SK-N-SH (cell line): Measurements from ENCODE around the gene IL37. TPM values are rescaled to one million over a fixed set of nuclear protein-coding genes. Genes with fewer than 3 reads are reported as not detected.

Experiments
- CTCF ChIA-PET: fragments of 300-600, 350-600 bp; formaldehyde crosslinking; extraction: SDS; loops from one replicate; lab custom pipeline; 2021; lab: Yijun Ruan, JAX
- POLR2A ChIA-PET: fragments of 350-600 bp; sonication (Branson Sonifier 250); formaldehyde crosslinking; extraction: SDS; loops from one replicate; lab custom pipeline; 2020; ENCODE audit warnings: antibody characterized with exemption, inconsistent platforms; lab: Yijun Ruan, JAX
- DNase-seq: peaks from one replicate; pipeline ENCODE4 v3.0.0; 2012
- H2AFZ ChIP-seq: fragments of 200-600 bp; sonication (generic); 2 replicates; pipeline ENCODE4 v1.8.1; 2016; ENCODE audit warnings: antibody characterized with exemption, mild to moderate bottlenecking, low read depth
- H3F3A ChIP-seq: fragments of 200-600 bp; sonication (generic); replicated peaks from 2 replicates; pipeline ENCODE3; 2016; ENCODE audit warnings: antibody characterized with exemption, mild to moderate bottlenecking; ENCODE audit not compliant: insufficient read depth
- H3K27ac ChIP-seq, 2 experiments: fragments of 200-500 bp in 1 of 2; fragments of 200-600 bp in 1 of 2; sonication (Bioruptor generic) in 1 of 2; sonication (generic), shearing (Covaris generic) in 1 of 2; 2 replicates each; pipeline versions ENCODE4 v1.5.1 to v1.6.1; 2014 to 2016; ENCODE audit warnings: low read depth in 2 of 2, inconsistent platforms in 1 of 2, low read length in 1 of 2, mild to moderate bottlenecking in 1 of 2, mixed read lengths in 1 of 2
- H3K27me3 ChIP-seq: fragments of 200-600 bp; sonication (generic), shearing (Covaris generic); 2 replicates; pipeline ENCODE4 v1.6.1; 2016; ENCODE audit warnings: mixed run types; ENCODE audit not compliant: insufficient read depth
- H3K36me3 ChIP-seq, 2 experiments: fragments of 200-500 bp in 1 of 2; fragments of 200-600 bp in 1 of 2; sonication (Bioruptor generic) in 1 of 2; sonication (generic) in 1 of 2; replicated peaks in 1 of 2; 2 replicates each; pipeline versions ENCODE3 to v1.5.1; 2014 to 2016; ENCODE audit warnings: low read length in 1 of 2, mild to moderate bottlenecking in 1 of 2; ENCODE audit not compliant: insufficient read depth in 2 of 2, control insufficient read depth in 1 of 2
- H3K4me1 ChIP-seq, 2 experiments: fragments of 200-500 bp in 1 of 2; fragments of 200-600 bp in 1 of 2; sonication (Bioruptor generic) in 1 of 2; sonication (generic), shearing (Covaris generic) in 1 of 2; 2 replicates each; pipeline versions ENCODE4 v1.5.1 to v1.6.1; 2014 to 2016; ENCODE audit warnings: low read depth in 1 of 2, low read length in 1 of 2, mixed run types in 1 of 2; ENCODE audit not compliant: insufficient read depth in 2 of 2, control insufficient read depth in 1 of 2
- H3K4me2 ChIP-seq: fragments of 200-600 bp; sonication (generic), shearing (Covaris generic); 2 replicates; pipeline ENCODE4 v1.6.1; 2017; ENCODE audit warnings: mixed run types
- H3K4me3 ChIP-seq, 2 experiments: fragments of 200-500 bp in 1 of 2; fragments of 200-600 bp in 1 of 2; sonication (Bioruptor generic) in 1 of 2; sonication (generic), shearing (Covaris generic) in 1 of 2; 2 replicates each; pipeline versions ENCODE4 v1.5.1 to v1.8.1; 2014 to 2016; ENCODE audit warnings: low read depth in 2 of 2, inconsistent platforms in 1 of 2, low read length in 1 of 2, mild to moderate bottlenecking in 1 of 2, mixed read lengths in 1 of 2, moderate library complexity in 1 of 2
- H3K79me2 ChIP-seq: fragments of 200-600 bp; sonication (generic); 2 replicates; pipeline ENCODE4 v1.8.1; 2017; ENCODE audit warnings: mild to moderate bottlenecking; ENCODE audit not compliant: insufficient read depth
- H3K9ac ChIP-seq: fragments of 200-600 bp; sonication (generic); 2 replicates; pipeline ENCODE4 v1.6.1; 2017; ENCODE audit warnings: mixed run types
- H3K9me2 ChIP-seq: fragments of 200-600 bp; sonication (generic); 2 replicates; pipeline ENCODE4 v1.6.1; 2017; ENCODE audit warnings: mixed run types
- H3K9me3 ChIP-seq: fragments of 200-600 bp; sonication (generic); 2 replicates; pipeline ENCODE4 v1.6.1; 2017; ENCODE audit warnings: mixed run types, mild to moderate bottlenecking, moderate library complexity
- H4K20me1 ChIP-seq: fragments of 200-600 bp; sonication (generic); 2 replicates; pipeline ENCODE4 v1.6.1; 2017; ENCODE audit warnings: mild to moderate bottlenecking, mixed run types; ENCODE audit not compliant: insufficient read depth
- CHD2 ChIP-seq: fragments of 150-350 bp; IDR thresholded peaks from 2 replicates; pipeline ENCODE4 v1.6.1; 2018; ENCODE audit warnings: low read length; ENCODE audit not compliant: partially characterized antibody
- EZH2phosphoT487 ChIP-seq: fragments of 200-600 bp; sonication (generic); IDR thresholded peaks from 2 replicates; pipeline ENCODE4 v1.6.1; 2017; ENCODE audit warnings: low read depth, mixed run types, mild to moderate bottlenecking, antibody characterized with exemption, moderate library complexity, borderline replicate concordance
- FOSL2 ChIP-seq: IDR thresholded peaks from 2 replicates; pipeline ENCODE4 v1.4.0; 2012; ENCODE audit warnings: low read depth, mild to moderate bottlenecking, moderate library complexity, borderline replicate concordance
- GABPA ChIP-seq: IDR thresholded peaks from 2 replicates; pipeline ENCODE4 v1.4.0; 2012; ENCODE audit warnings: low read depth, mild to moderate bottlenecking
- GATA2 ChIP-seq: sonication (generic); formaldehyde crosslinking; IDR thresholded peaks from 2 replicates; pipeline ENCODE4 v1.5.0; 2020; ENCODE audit warnings: mild to moderate bottlenecking, missing genetic modification reagents
- MEF2A ChIP-seq: IDR thresholded peaks from 2 replicates; pipeline ENCODE4 v1.4.0; 2012; ENCODE audit warnings: low read depth, borderline replicate concordance
- MXI1 ChIP-seq: IDR thresholded peaks from 2 replicates; pipeline ENCODE4 v1.6.1; 2012; ENCODE audit warnings: mild to moderate bottlenecking, low read depth, low read length, improper control_type of control experiment
- NFIC ChIP-seq: IDR thresholded peaks from 2 replicates; pipeline ENCODE4 v1.4.0; 2012; ENCODE audit warnings: borderline replicate concordance
- POLR2AphosphoS5 ChIP-seq: IDR thresholded peaks from 2 replicates; pipeline ENCODE4 v1.6.1; 2012; ENCODE audit warnings: low read depth, low read length
- RXRA ChIP-seq: IDR thresholded peaks from 2 replicates; pipeline ENCODE4 v1.4.0; 2012; ENCODE audit warnings: low read depth, mild to moderate bottlenecking, borderline replicate concordance
- SMC3 ChIP-seq: IDR thresholded peaks from 2 replicates; pipeline ENCODE4 v1.6.1; 2012; ENCODE audit warnings: low read depth, low read length, improper control_type of control experiment
- TCF12 ChIP-seq: IDR thresholded peaks from 2 replicates; pipeline ENCODE4 v1.4.0; 2012
- WGBS: methylation state at CpG from one replicate; pipeline ENCODE4 v1.1.6; 2017; ENCODE audit warnings: low lambda C conversion rate; 5-methylcytosine and 5-hydroxymethylcytosine counted together
- polyA plus RNA-seq, 3 experiments: library from polyadenylated mRNA; depleted of rRNA; stranded (reverse); fragments of >200 nt; gene quantifications; 2 replicates each; pipeline ENCODE4 v1.2.3, GENCODE V29; 2012
- TF ChIP-seq, protein P1 (sequence below): IDR thresholded peaks from 2 replicates; pipeline ENCODE4 v1.4.0; 2012; ENCODE audit warnings: low read depth
- TF ChIP-seq, protein P2 (sequence below): fragments of 200-600 bp; sonication (generic); IDR thresholded peaks from 2 replicates; pipeline ENCODE4 v1.6.1; 2017; ENCODE audit warnings: antibody characterized with exemption, mild to moderate bottlenecking, moderate library complexity
- TF ChIP-seq, protein P3 (sequence below): fragments of 150-350 bp; IDR thresholded peaks from 2 replicates; pipeline ENCODE4 v1.6.1; 2017; ENCODE audit warnings: antibody characterized with exemption, low read length, low read depth, borderline replicate concordance
- TF ChIP-seq, protein P4 (sequence below): IDR thresholded peaks from 2 replicates; pipeline ENCODE4 v1.4.0; 2012; ENCODE audit warnings: low read depth, borderline replicate concordance

Gene IL37
- polyA plus RNA-seq, 1 of the 3 experiments (the other 2 are of a cell fraction): not detected

DNA sequence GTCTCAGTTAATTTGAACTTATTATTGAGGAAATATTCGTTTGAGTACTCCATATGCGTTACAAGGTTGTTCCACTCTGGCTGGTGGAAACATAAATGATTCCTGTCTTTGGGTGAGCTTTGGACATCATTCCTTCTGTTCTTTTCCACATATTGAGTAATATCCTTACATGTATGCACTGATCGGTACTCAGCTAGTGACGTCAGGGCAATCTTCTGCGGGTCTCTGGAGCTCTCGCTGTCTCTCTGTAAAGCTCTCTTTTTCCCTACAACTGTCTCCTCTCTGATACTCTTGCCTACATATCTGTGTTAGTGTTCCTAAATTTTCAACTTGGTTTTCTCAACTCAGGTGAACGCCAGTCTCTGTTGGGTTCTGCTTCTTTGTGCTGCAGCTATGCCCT is 43.4 kb downstream of the IL37 start:
- Histone ChIP-seq H3K79me2 (no peaks in the 10 kb centered on the region), H3F3A (no peaks in the 10 kb centered on the region), H3K9me3 (no peaks in the 10 kb centered on the region), H3K27me3 (peaks cover 36% of the 10 kb centered on the region; the same call in 1 of the 2 replicates), H2AFZ (no peak overlapping the region), H3K9ac (no peak overlapping the region), H3K4me1 (no peaks in the 10 kb centered on the region; a peak in 1 of 4 replicates), H3K36me3 (no peaks in the 10 kb centered on the region), H4K20me1 (no peaks in the 10 kb centered on the region), H3K4me2 (no peak overlapping the region), H3K27ac (no peak overlapping the region), H3K9me2 (no peaks in the 10 kb centered on the region), H3K4me3 (no peak overlapping the region)
- DNase-seq: no peak
- POLR2A ChIA-PET: no interaction called here
- CTCF ChIA-PET: interaction anchor here (0.7 to 3.1 kb wide), 5 partner anchors 12 to 286 kb away, joined by 3 to 16 read pairs (median 3); no protein-coding TSS in a partner anchor
- TF ChIP-seq, protein P1, sequence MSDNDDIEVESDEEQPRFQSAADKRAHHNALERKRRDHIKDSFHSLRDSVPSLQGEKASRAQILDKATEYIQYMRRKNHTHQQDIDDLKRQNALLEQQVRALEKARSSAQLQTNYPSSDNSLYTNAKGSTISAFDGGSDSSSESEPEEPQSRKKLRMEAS: no peak
- TF ChIP-seq GATA2 (CRISPR knock-in tag): no peak
- TF ChIP-seq GABPA: no peak
- no peak for TF ChIP-seq FOSL2
- TF ChIP-seq, protein P2, sequence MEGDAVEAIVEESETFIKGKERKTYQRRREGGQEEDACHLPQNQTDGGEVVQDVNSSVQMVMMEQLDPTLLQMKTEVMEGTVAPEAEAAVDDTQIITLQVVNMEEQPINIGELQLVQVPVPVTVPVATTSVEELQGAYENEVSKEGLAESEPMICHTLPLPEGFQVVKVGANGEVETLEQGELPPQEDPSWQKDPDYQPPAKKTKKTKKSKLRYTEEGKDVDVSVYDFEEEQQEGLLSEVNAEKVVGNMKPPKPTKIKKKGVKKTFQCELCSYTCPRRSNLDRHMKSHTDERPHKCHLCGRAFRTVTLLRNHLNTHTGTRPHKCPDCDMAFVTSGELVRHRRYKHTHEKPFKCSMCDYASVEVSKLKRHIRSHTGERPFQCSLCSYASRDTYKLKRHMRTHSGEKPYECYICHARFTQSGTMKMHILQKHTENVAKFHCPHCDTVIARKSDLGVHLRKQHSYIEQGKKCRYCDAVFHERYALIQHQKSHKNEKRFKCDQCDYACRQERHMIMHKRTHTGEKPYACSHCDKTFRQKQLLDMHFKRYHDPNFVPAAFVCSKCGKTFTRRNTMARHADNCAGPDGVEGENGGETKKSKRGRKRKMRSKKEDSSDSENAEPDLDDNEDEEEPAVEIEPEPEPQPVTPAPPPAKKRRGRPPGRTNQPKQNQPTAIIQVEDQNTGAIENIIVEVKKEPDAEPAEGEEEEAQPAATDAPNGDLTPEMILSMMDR: no peak
- no peak for TF ChIP-seq MXI1
- TF ChIP-seq, protein P3, sequence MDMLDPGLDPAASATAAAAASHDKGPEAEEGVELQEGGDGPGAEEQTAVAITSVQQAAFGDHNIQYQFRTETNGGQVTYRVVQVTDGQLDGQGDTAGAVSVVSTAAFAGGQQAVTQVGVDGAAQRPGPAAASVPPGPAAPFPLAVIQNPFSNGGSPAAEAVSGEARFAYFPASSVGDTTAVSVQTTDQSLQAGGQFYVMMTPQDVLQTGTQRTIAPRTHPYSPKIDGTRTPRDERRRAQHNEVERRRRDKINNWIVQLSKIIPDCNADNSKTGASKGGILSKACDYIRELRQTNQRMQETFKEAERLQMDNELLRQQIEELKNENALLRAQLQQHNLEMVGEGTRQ: no peak
- no peak for TF ChIP-seq MEF2A
- no peak for TF ChIP-seq NFIC
- no peak for TF ChIP-seq RXRA
- no peak for TF ChIP-seq SMC3
- no peak for TF ChIP-seq POLR2AphosphoS5
- TF ChIP-seq CHD2: no peak
- no peak for TF ChIP-seq EZH2phosphoT487
- TF ChIP-seq, protein P4, sequence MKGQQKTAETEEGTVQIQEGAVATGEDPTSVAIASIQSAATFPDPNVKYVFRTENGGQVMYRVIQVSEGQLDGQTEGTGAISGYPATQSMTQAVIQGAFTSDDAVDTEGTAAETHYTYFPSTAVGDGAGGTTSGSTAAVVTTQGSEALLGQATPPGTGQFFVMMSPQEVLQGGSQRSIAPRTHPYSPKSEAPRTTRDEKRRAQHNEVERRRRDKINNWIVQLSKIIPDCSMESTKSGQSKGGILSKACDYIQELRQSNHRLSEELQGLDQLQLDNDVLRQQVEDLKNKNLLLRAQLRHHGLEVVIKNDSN: no peak
- TF ChIP-seq TCF12: no peak
- WGBS: 17% methylated on average over 7 of the region's 7 CpGs
